ENCODE data around the gene KIAA1549. TPM values are rescaled to one million over a fixed set of nuclear protein-coding genes. Genes with fewer than 3 reads are reported as not detected.

Gene KIAA1549
- total RNA-seq, 2 experiments from 2014 or later = not detected

- peaks cover 12% of the 10 kb centered on the region for H3K27me3 Mint-ChIP-seq
- no peak overlapping the region for H3K4me3 Mint-ChIP-seq
- no peaks in the 10 kb centered on the region for H3K4me1 Mint-ChIP-seq (ENCODE audit: low read depth)
- intact Hi-C loops (cut with DNase I, micrococcal nuclease) = no loop called here
- Histone ChIP-seq H3K27me3 (ENCODE audit: control insufficient read depth in 1 of 2, insufficient read depth in 2 of 2, low read length in 2 of 2) (no peaks in the 10 kb centered on the region), H3K9me3 (ENCODE audit: control insufficient read depth in 1 of 2, insufficient read depth in 1 of 2, low read length in 2 of 2) (no peaks in the 10 kb centered on the region), H3K4me1 (ENCODE audit: insufficient read depth, low read length) (no peaks in the 10 kb centered on the region), H3K27ac (ENCODE audit: low read depth in 1 of 2, low read length in 2 of 2) (no peak overlapping the region), H3K4me3 (ENCODE audit: low read length) (no peak overlapping the region), H3K36me3 (ENCODE audit: insufficient read depth, low read length) (no peaks in the 10 kb centered on the region)
- H3K9me3 Mint-ChIP-seq = no peaks in the 10 kb centered on the region
- POLR2A ChIA-PET = no interaction called here
- DNase-seq (no peak), ATAC-seq (ENCODE audit: poor library complexity) (no peak)
- no peaks in the 10 kb centered on the region for H3K36me3 Mint-ChIP-seq (ENCODE audit: low read depth)
- no peak for TF ChIP-seq CTCF (IDR thresholded peaks at IDR 0.05)
- no peak overlapping the region for H3K27ac Mint-ChIP-seq
- CTCF ChIA-PET = no interaction called here
These were observed 147.6 kb downstream of the KIAA1549 start for GRCh38 chr7:138833596-138833995.

- Mint-ChIP-seq H3K4me1 (ENCODE audit: low read depth) (no peaks in the 10 kb centered on the region), H3K27ac (no peak overlapping the region), H3K27me3 (peaks cover 12% of the 10 kb centered on the region), H3K36me3 (ENCODE audit: low read depth) (no peaks in the 10 kb centered on the region), H3K4me3 (no peak overlapping the region), H3K9me3 (no peaks in the 10 kb centered on the region)
- TF ChIP-seq CTCF (IDR thresholded peaks at IDR 0.05) = no peak
- ChIA-PET POLR2A (no interaction called here), CTCF (no interaction called here)
- intact Hi-C loops (cut with DNase I, micrococcal nuclease) = no loop called here
- Histone ChIP-seq H3K4me1 (ENCODE audit: insufficient read depth, low read length) (no peaks in the 10 kb centered on the region), H3K36me3 (ENCODE audit: insufficient read depth, low read length) (no peaks in the 10 kb centered on the region), H3K27me3 (ENCODE audit: control insufficient read depth in 1 of 2, insufficient read depth in 2 of 2, low read length in 2 of 2) (no peaks in the 10 kb centered on the region), H3K27ac (ENCODE audit: low read depth in 1 of 2, low read length in 2 of 2) (no peak overlapping the region), H3K4me3 (ENCODE audit: low read length) (no peak overlapping the region), H3K9me3 (ENCODE audit: control insufficient read depth in 1 of 2, insufficient read depth in 1 of 2, low read length in 2 of 2) (no peaks in the 10 kb centered on the region)
- ATAC-seq (ENCODE audit: poor library complexity) = no peak
- no peak for DNase-seq
These were observed 148.2 kb downstream of the KIAA1549 start for GRCh38 chr7:138832966-138833365.

DNA sequence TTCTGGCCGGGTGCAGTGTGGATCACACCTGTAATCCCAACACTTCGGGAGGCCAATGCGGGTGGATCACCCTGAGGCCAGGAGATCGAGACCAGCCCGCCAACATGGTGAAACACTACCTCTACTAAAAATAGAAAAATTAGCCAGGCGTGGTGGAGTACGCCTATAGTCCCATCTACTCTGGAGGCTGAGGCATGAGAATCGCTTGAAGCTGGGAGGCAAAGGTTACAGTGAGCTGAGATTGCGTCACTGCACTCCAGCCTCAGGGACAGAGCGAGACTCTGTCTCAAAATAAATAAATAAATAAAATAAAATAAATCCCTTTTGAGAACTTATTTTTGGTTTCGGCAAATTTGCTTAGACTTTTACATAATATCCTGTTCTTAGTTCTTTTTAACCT, 151.9 kb downstream of the KIAA1549 start:
- Mint-ChIP-seq H3K4me3 (no peak overlapping the region), H3K27ac (no peak overlapping the region), H3K4me1 (ENCODE audit: low read depth) (no peaks in the 10 kb centered on the region), H3K9me3 (no peaks in the 10 kb centered on the region), H3K27me3 (peaks cover 7% of the 10 kb centered on the region), H3K36me3 (ENCODE audit: low read depth) (no peaks in the 10 kb centered on the region)
- intact Hi-C loops (cut with DNase I, micrococcal nuclease) = no loop called here
- DNase-seq (no peak), ATAC-seq (ENCODE audit: poor library complexity) (no peak)
- Histone ChIP-seq H3K36me3 (ENCODE audit: insufficient read depth, low read length) (no peaks in the 10 kb centered on the region), H3K27ac (ENCODE audit: low read depth in 1 of 2, low read length in 2 of 2) (no peak overlapping the region), H3K9me3 (ENCODE audit: control insufficient read depth in 1 of 2, insufficient read depth in 1 of 2, low read length in 2 of 2) (peaks cover 0 to 3% of the 10 kb centered on the region in 2 experiments), H3K4me1 (ENCODE audit: insufficient read depth, low read length) (no peaks in the 10 kb centered on the region), H3K27me3 (ENCODE audit: control insufficient read depth in 1 of 2, insufficient read depth in 2 of 2, low read length in 2 of 2) (no peaks in the 10 kb centered on the region), H3K4me3 (ENCODE audit: low read length) (no peak overlapping the region)
- POLR2A ChIA-PET = no interaction called here
- CTCF ChIA-PET = no interaction called here
- TF ChIP-seq CTCF (IDR thresholded peaks at IDR 0.05) = no peak

Data from CD4-positive, alpha-beta T cell (primary cell).